ENCODE results near the gene CCDC97.
"Not testable (repeated sequence)": the region's sequence is repeated elsewhere in the genome, so short reads cannot be mapped to it uniquely, and the experiment has no call there.

CCDC97 gene
- total RNA-seq: 30.0 to 47.0 reads per million in 2 experiments

DNA sequence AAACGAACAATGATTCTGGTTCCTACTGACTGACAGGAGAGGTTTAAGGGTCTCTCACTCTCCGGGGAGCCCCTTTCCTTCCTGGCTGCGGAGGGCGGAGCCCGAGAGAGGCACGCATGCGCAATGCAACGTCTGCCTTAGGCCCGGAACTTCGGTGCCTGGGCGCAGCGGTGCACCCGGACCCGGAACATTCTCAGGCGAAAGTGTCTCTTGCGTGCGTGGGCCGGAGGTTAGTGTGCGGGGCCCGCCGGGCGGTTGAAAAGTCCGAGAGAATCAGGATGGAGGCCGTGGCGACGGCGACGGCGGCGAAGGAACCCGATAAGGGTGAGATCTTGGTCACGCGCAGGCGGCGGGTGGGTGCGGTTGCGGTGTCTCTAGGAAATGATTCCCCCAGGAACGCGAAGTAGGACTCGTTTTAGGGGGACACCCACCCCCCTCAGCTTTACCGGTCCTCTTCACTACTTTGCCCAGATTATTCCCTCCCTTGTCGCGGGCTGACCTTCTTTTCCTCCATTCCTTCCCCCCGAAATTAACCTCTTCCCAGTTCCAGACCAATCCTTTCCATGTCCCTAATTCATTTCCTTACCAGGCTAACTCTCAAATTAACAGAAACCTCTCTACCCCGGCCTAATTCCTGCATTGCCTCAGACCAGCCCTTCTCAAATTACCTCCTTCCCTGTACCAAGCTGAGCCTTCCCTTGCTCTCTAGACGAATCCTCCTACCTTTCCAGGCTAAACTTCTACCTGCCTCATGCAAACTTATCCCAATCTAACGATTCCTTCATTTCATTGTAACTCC is at the start of gene CCDC97:
Gene CCDC97, plus strand, starts transcription at position 140 of the 799 bp plus-strand sequence. Its CDS starts 139 bp downstream, at position 279.
- DNase-seq (ENCODE audit: low read depth): peak; percentile 81

DNA sequence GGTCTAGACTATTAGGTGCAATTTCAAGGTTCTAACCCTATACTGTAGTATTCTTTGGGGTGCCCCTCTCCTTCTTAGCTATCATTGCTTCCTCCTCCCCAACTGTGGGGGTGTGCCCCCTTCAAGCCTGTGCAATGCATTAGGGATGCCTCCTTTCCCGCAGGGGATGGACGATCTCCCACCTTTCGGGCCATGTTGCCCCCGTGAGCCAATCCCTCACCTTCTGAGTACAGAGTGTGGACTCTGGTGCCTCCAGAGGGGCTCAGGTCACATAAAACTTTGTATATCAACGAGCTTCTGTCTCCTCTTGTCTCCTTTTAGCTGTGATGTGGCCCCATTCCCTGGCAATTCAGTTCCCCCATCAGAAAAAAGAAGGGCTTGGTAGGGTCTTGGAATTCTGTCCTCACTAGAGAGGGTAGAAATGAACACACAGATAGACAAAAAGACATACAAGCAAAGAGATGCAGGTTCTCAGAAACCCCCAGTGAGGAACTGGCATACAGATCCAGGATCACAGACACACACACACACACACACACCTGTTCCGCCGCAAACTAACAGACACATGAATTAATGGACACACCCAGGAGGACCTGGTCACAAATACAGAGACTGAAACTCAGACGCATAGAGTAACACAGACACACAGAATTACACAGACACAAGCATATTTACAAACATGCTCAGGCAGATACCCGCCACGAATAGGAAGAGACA is 48.3 kb upstream of the CCDC97 start:
- no peak for DNase-seq (ENCODE audit: low read depth)

GRCh38 chr19:41263042-41263849 is 46.7 kb upstream of the CCDC97 start:
- DNase-seq (ENCODE audit: low read depth): peak; percentile 92

GRCh38 chr19:41263850-41264580 is 46.0 kb upstream of the CCDC97 start, which contains the start of gene HNRNPUL1:
Gene HNRNPUL1 (plus strand): TSS chr19:41264372. CDS start chr19:41264504, 132 bp downstream.
- peak; percentile 99 for DNase-seq (ENCODE audit: low read depth)

DNA sequence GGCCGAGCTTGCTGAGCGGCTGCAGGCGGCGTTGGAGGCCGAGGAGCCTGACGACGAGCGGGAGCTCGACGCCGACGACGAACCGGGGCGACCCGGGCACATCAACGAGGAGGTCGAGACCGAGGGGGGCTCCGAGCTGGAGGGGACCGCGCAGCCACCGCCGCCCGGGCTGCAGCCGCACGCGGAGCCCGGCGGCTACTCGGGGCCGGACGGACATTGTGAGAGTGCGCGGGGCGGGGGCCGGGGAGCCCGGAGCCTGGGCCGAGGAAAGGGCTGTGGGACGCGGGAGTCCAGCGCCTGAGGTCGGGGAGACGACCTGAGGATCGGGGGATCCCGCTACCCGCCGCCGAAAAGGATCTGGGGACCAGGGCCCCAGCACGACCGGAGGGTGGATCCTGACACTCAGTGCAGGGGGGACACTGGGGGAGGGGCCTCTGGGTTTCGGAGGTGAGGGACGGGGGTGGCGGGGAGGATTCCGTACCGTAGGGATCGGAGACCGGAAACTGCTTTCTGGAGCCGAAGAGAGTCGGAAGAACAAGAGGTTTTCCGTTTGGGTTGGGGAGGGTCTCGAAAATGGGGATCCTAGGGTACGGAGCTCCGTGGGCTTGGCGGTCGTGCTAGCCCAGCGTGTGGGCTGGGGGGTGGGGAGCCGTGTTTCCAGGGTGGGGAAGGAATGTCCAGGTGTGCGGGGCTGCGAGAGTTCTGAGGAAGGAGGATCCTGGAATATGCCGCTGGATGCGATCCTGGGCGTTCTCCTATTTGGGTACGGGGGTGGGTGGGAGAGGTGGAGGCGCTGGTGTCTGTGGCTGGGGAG is 45.2 kb upstream of the CCDC97 start:
- DNase-seq (ENCODE audit: low read depth): peak; percentile 33

GRCh38 chr19:41265395-41266153 is 44.4 kb upstream of the CCDC97 start:
- DNase-seq (ENCODE audit: low read depth): no peak

- no peak for DNase-seq (ENCODE audit: low read depth)
Measured at GRCh38 chr19:41269055-41269454, 40.9 kb upstream of the CCDC97 start.

DNA sequence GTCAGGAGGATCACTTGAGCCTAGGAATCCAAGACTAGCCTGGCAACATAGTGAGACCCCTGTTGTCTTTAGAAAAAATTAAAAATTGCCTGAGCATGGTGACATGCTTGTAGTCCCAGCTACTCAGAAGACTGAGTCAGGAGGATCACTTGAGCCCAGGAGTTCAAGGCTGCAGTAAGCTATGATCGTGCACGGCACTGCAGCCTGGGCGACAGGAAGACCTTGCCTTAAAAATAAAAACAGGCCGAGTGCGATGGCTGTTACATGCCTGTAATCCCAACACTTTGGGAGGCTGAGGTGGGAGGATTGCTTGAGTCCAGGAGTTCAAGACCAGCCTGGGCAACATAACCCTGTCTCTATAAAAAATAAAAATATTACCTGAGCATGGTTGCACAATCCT is 40.4 kb upstream of the CCDC97 start:
- no peak for DNase-seq (ENCODE audit: low read depth)

GRCh38 chr19:41273076-41273475 is 36.9 kb upstream of the CCDC97 start:
- no peak for DNase-seq (ENCODE audit: low read depth)

DNA sequence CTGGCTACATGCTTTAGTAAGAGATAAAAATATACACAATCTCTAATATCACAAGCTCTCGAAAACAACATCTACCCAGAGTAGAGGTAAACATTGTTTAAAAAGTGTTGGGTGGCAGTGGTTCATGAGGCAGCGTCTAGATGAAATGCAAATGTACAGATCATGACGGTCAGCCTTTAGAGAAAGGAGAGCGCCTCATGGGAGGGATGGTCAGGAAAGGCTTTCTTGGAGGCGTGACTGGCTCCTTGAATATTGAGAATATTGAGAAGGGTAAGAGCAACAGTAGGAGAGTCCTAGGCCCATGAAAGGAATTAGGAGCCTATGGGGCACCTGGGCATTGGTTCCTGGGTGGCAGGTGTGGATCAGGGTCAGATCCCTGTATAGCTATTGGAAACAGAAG is 35.2 kb upstream of the CCDC97 start:
- DNase-seq (ENCODE audit: low read depth): no peak

DNA sequence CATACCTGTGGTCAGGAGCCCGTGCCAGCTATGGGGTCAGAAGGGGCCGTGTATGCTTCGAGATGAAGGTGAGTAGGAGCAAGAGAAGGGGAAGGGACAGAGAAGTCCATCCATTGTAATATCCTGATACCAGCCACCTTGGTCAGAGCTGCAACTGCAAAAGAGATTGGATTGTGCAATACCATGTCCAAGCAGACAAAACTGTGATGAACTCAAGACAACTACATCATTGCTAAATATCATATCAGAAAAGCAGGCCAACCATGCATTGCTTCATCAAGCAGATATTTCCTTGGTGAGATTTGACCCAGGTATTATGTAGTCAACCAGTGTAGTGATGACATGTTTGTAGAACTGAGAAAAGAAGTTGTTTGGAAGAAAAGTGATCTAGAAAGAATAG is 33.7 kb upstream of the CCDC97 start:
- no peak for DNase-seq (ENCODE audit: low read depth)

GRCh38 chr19:41278478-41278877 is 31.5 kb upstream of the CCDC97 start:
- no peak for DNase-seq (ENCODE audit: low read depth)

- no peak for DNase-seq (ENCODE audit: low read depth)
Measured at GRCh38 chr19:41288673-41289530, 21.1 kb upstream of the CCDC97 start.

- DNase-seq (ENCODE audit: low read depth): not testable (repeated sequence)
Measured at GRCh38 chr19:41289814-41290213, 20.2 kb upstream of the CCDC97 start.

GRCh38 chr19:41294393-41294792 is 15.6 kb upstream of the CCDC97 start:
- no peak for DNase-seq (ENCODE audit: low read depth)

- no peak for DNase-seq (ENCODE audit: low read depth)
Measured at GRCh38 chr19:41295499-41295898, 14.5 kb upstream of the CCDC97 start.

DNA sequence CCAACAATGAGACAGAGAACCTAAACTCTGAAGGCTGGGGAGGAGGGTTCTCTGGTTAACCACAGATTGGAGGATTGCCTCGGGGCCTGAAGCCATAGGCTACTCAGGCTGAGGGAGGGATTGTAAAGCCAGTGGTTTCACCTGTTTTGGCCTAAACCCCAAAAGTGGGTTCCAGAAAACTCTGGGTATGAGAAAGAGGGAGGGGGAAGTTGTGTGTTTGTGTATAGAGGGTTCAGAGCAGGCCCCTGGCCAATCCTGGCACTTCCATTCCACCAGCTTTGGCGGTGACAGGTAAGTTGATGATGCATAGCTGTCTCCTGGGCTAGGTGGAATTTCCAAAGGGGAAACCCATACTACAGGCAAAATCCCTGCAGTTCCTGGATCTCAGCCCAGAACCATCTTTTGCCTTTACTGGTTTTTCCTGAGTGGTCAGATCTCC is 13.5 kb upstream of the CCDC97 start:
- no peak for DNase-seq (ENCODE audit: low read depth)

- no peak for DNase-seq (ENCODE audit: low read depth)
Measured at GRCh38 chr19:41297628-41298347, 12.2 kb upstream of the CCDC97 start.

Data from T follicular helper cell (primary cell).